HepG2 (cell line): ENCODE results near the gene RAB43. TPM values are rescaled to one million over a fixed set of nuclear protein-coding genes. Genes with fewer than 3 reads are reported as not detected.

Experiments used
- AHR ChIP-seq: IDR thresholded peaks from 2 replicates; pipeline ENCODE4 v1.6.1; 2018; ENCODE audit warnings: missing genetic modification reagents, missing compliant biosample characterization
- ARNT ChIP-seq: fragments of 450-650 bp; IDR thresholded peaks from 2 replicates; pipeline ENCODE4 v1.6.1; 2017
- BORCS8-MEF2B ChIP-seq: sonication (generic); formaldehyde crosslinking; IDR thresholded peaks from 2 replicates; pipeline ENCODE4 v1.8.0; 2022; ENCODE audit warnings: mild to moderate bottlenecking, missing genetic modification reagents
- EEA1 ChIP-seq: sonication (generic); formaldehyde crosslinking; IDR thresholded peaks from 2 replicates; pipeline ENCODE4 v1.5.1; 2020; ENCODE audit warnings: mild to moderate bottlenecking, missing genetic modification reagents, borderline replicate concordance
- HDAC6 ChIP-seq: fragments of 200-600 bp; sonication (generic); IDR thresholded peaks from 2 replicates; pipeline ENCODE4 v1.7.0; 2017; ENCODE audit warnings: mild to moderate bottlenecking, antibody characterized with exemption, low read length, low read depth
- HOXD1 ChIP-seq: sonication (generic); formaldehyde crosslinking; IDR thresholded peaks from 2 replicates; pipeline ENCODE4 v1.5.0; 2020; ENCODE audit warnings: missing genetic modification reagents
- IKZF1 ChIP-seq: fragments of 450-650 bp; IDR thresholded peaks from 2 replicates; pipeline ENCODE4 v1.7.1; 2016
- NR2F1 ChIP-seq, 2 experiments: fragments of 450-650 bp in 1 of 2; formaldehyde crosslinking in 1 of 2; IDR thresholded peaks; 2 replicates each; pipeline versions ENCODE4 v1.5.0 to v1.6.1; 2016 to 2020; ENCODE audit warnings: mild to moderate bottlenecking in 1 of 2, missing compliant biosample characterization in 1 of 2, missing genetic modification reagents in 1 of 2, moderate library complexity in 1 of 2
- PHF8 ChIP-seq: sonication (generic); formaldehyde crosslinking; IDR thresholded peaks from 2 replicates; pipeline ENCODE4 v1.5.0; 2020; ENCODE audit warnings: missing genetic modification reagents
- RARG ChIP-seq: sonication (generic); formaldehyde crosslinking; IDR thresholded peaks from 2 replicates; pipeline ENCODE4 v1.4.0; 2020; ENCODE audit warnings: low read depth, mild to moderate bottlenecking, missing genetic modification reagents
- RFX1 ChIP-seq: fragments of 450-650 bp; IDR thresholded peaks from 2 replicates; pipeline ENCODE4 v1.6.1; 2017
- TCF12 ChIP-seq, 2 experiments: fragments of 450-650 bp in 1 of 2; sonication (generic) in 1 of 2; formaldehyde crosslinking in 1 of 2; IDR thresholded peaks; 2 replicates each; pipeline versions ENCODE4 v1.6.1 to v1.8.0; 2017 to 2022; ENCODE audit warnings: antibody characterized with exemption in 1 of 2, mild to moderate bottlenecking in 1 of 2, missing genetic modification reagents in 1 of 2, moderate library complexity in 1 of 2
- ZFP41 ChIP-seq: sonication (generic); formaldehyde crosslinking; IDR thresholded peaks from 2 replicates; pipeline ENCODE4 v1.4.0; 2020; ENCODE audit warnings: mild to moderate bottlenecking, missing genetic modification reagents, borderline replicate concordance
- ZFX ChIP-seq: sonication (generic); formaldehyde crosslinking; IDR thresholded peaks from 2 replicates; pipeline ENCODE4 v1.4.0; 2020; ENCODE audit warnings: mild to moderate bottlenecking, low read depth, missing genetic modification reagents, moderate library complexity
- ZNF335 ChIP-seq: sonication (generic); formaldehyde crosslinking; IDR thresholded peaks from 2 replicates; pipeline ENCODE4 v1.4.0; 2020; ENCODE audit warnings: missing genetic modification reagents
- ZNF407 ChIP-seq: sonication (generic); formaldehyde crosslinking; IDR thresholded peaks from one replicate; pipeline ENCODE4 v1.5.1; 2020; ENCODE audit warnings: mild to moderate bottlenecking, missing genetic modification reagents; ENCODE audit errors: not compliant biosample characterization
- ZNF503 ChIP-seq: sonication (generic); formaldehyde crosslinking; IDR thresholded peaks from 2 replicates; pipeline ENCODE4 v1.4.0; 2020; ENCODE audit warnings: missing genetic modification reagents
- polyA plus RNA-seq, 8 experiments: library from polyadenylated mRNA; depleted of rRNA in 3 of 8; stranded (reverse) in 7 of 8; unstranded in 1 of 8; fragments of >200 nt; fragmentation: Illumina TruSeq in 4 of 8; extraction: Trizol in 4 of 8; gene quantifications; 2 replicates each; pipeline versions ENCODE4 v1.2.1 to v1.2.3, GENCODE V29; 2011 to 2016; ENCODE audit warnings: low read depth in 4 of 8, missing spikeins in 1 of 8, mixed read lengths in 1 of 8; ENCODE audit not compliant: insufficient read depth in 1 of 8
- total RNA-seq, 5 experiments: library from RNA; depleted of rRNA; stranded (reverse); fragments of >200 nt; fragmentation: Illumina TruSeq; extraction: Trizol; gene quantifications; 2 replicates each; pipeline ENCODE4 v1.2.3, GENCODE V29; 2016; ENCODE audit warnings: low read depth in 1 of 5
- TF ChIP-seq, protein P1 (sequence below): sonication (generic); formaldehyde crosslinking; IDR thresholded peaks from 2 replicates; pipeline ENCODE4 v1.5.0; 2020; ENCODE audit warnings: mild to moderate bottlenecking, missing genetic modification reagents

RAB43 gene
- total and polyA plus RNA-seq, 2 of the 13 experiments (the other 11 are each of a cell fraction or from before 2014, with no cell fraction given) = 11.8 to 18.4 TPM

GRCh38 chr3:129122412-129123011 lies 908 bp upstream of the RAB43 start (continued):
- no peak for TF ChIP-seq HOXD1 (CRISPR knock-in tag)
- TF ChIP-seq AHR = no peak
- no peak for TF ChIP-seq ZFP41
- TF ChIP-seq EEA1 (CRISPR knock-in tag) = no peak
- no peak for TF ChIP-seq RARG
- no peak for TF ChIP-seq TCF12 (IDR thresholded peaks at IDR 0.05)
- no peak for TF ChIP-seq TCF12 (CRISPR knock-in tag; IDR thresholded peaks at IDR 0.05)
- TF ChIP-seq ZNF335 = no peak
- no peak for TF ChIP-seq RFX1
- TF ChIP-seq ZFX (CRISPR knock-in tag) = peak; percentile 88
- TF ChIP-seq BORCS8-MEF2B = 0 out of 2 replicates have a peak, but pooled peaks have one; percentile 22
- TF ChIP-seq ZNF407 (CRISPR knock-in tag) = peak; percentile 43
- TF ChIP-seq, protein P1, sequence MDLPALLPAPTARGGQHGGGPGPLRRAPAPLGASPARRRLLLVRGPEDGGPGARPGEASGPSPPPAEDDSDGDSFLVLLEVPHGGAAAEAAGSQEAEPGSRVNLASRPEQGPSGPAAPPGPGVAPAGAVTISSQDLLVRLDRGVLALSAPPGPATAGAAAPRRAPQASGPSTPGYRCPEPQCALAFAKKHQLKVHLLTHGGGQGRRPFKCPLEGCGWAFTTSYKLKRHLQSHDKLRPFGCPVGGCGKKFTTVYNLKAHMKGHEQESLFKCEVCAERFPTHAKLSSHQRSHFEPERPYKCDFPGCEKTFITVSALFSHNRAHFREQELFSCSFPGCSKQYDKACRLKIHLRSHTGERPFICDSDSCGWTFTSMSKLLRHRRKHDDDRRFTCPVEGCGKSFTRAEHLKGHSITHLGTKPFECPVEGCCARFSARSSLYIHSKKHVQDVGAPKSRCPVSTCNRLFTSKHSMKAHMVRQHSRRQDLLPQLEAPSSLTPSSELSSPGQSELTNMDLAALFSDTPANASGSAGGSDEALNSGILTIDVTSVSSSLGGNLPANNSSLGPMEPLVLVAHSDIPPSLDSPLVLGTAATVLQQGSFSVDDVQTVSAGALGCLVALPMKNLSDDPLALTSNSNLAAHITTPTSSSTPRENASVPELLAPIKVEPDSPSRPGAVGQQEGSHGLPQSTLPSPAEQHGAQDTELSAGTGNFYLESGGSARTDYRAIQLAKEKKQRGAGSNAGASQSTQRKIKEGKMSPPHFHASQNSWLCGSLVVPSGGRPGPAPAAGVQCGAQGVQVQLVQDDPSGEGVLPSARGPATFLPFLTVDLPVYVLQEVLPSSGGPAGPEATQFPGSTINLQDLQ (CRISPR knock-in tag) = 0 out of 2 replicates have a peak, but pooled peaks have one; percentile 45
- peak; percentile 61 for TF ChIP-seq PHF8 (CRISPR knock-in tag)
- no peak for TF ChIP-seq ZNF503 (CRISPR knock-in tag)
- TF ChIP-seq ARNT = no peak
- TF ChIP-seq IKZF1 = no peak
- TF ChIP-seq NR2F1 (CRISPR knock-in tag; IDR thresholded peaks at IDR 0.05) = no peak
- no peak for TF ChIP-seq HDAC6
